DMS 273 (cell line): Measurements from ENCODE around the gene INPP5A.
A peak's percentile ranks its signal among the peaks of the same experiment; 100 is the strongest.
"Not testable (repeated sequence)": the region's sequence is repeated elsewhere in the genome, so short reads cannot be mapped to it uniquely, and the experiment has no call there.

Experiments
- DNase-seq: peaks from one replicate; lab custom pipeline; 2025; ENCODE audit not compliant: unreplicated experiment; lab: John Stamatoyannopoulos, UW

Gene INPP5A

DNA sequence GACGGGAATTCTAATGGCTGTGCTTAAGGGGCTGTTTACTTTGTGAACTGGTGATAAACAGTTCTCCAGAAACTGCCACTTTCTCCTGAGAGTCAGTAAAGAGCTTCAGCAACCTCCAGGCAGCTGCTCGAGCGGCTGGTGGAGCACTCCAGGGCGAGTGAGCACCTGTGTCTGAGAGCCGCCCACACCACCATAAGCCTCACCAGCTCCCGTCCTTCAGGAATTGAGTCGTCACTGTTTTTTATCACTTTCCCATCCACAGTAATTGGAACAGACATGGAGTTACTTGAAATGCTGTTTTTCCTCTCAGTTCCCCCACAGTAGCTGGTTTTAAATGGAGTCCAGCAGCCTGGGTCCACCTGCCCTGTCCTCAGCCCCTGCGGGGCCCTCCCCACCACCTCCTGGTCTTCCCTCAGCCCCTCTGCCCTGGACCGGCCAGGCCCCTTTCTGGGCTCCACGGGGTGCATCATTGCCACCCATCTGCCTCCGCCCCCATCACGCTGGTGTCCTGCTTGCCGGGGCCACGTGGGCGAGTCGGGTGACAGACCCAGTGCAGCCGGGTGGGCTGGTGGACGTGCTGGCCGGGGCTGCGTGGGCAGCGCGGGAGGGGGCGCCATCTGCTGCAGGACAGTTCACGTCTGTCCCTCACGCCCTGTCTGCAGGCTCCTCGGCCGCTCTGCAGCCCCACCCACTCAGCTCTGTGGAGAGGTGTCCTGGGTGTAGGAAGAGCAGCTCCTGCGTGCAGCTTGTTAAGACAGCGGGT lies 192.4 kb downstream of the INPP5A start:
- no peak for DNase-seq

DNA sequence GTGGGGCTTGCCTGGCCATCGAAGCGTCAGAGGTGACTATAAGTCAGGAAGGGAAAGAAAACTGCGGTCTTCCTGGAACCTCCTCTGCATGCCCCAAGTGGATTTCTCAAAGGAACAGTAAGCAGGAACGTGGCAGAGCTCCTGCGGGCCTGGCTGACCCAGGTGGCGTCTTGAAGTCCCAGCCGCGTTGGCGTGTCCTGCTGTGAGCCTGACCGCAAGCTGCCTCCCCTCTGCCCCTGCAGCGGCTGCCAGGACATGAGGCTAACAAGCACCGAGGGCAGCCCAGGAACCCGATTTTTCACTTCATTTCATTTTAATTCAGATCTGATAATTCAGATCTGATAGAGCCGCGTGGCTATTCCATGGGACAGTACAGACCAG lies 193.0 kb downstream of the INPP5A start:
- no peak for DNase-seq

DNA sequence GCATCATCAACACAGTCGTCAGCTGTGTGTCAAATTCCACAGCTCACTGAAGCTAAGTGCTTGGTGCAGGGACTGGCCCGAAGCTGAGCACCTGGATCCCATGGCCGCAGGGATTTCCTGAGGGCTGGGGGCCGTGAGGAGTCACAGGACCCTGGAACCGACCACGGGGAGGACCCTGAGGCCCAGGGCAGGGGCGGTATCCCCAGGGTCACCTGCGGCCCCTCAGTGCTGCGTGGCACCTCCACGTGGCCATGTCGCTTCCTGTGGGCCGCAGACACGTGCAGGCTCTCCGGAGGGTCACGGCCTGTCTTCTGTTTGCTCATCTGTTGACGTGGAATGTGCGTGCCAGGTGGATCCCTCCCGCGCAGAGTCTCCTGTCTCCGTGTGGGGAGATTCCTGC lies 194.9 kb downstream of the INPP5A start:
- DNase-seq, result no peak

DNA sequence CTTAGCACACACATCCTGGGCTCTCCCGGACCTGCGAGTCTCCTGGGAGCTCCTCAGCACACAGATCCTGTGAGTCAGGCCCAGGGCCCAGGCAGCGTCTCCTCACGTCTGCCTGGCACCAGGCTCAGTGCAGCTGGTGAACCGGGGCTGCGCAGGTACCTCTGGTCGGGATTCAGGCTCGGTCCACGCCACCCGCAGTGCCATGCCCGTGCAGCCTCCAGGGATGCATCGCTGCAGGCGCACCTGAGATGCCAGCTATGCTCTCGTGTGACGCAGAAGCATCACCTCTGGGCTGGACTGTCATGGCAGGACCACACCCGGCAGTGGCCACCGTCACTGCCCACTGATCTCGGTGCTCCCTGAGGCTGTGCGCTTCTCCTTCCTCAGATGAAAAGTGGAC lies 196.3 kb downstream of the INPP5A start:
- DNase-seq, result no peak

DNA sequence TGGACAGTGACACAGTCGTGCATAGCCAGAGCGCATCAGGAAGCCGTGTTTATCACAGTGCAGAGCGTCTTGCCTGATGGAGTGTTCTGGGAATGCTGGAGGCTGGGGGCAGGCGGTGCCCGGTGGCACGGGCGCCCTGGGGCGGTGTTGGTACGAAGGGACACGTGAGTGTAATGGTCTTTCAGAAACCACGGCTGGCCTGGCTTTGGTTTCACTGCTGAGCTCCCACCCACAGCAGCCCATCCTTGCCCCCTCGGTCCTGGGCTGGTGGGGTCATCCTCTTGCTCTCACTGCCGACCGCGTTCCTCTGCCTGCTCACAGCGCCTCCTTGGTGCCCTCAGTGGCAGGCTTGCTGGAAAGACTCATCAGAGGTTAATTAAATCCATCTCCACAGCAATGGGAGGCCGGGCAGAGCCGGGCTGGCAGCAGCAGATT lies 197.8 kb downstream of the INPP5A start:
- DNase-seq, result no peak

DNA sequence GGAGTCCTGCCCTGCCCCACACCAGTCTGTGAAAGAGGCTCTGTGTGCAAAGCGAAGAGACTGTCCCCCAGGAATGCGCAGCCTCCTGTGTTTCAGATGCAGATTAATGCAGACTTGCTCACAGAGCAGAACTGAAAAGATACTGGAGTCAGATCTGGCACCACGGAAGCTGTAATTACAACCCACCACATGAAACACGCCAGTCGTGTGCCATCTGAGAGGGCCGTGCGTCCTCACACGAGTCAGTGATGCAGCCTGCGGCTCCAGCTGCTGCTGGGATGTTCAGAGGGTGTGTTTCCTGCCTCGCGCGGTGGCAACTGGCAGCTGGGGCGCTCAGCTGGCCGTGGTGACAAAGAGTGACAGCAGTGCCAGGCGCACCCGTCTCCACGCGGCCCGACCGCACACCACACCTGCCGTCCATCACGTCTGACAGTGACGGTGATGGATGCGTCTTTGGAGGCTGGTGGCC lies 198.4 kb downstream of the INPP5A start:
- no peak for DNase-seq

DNA sequence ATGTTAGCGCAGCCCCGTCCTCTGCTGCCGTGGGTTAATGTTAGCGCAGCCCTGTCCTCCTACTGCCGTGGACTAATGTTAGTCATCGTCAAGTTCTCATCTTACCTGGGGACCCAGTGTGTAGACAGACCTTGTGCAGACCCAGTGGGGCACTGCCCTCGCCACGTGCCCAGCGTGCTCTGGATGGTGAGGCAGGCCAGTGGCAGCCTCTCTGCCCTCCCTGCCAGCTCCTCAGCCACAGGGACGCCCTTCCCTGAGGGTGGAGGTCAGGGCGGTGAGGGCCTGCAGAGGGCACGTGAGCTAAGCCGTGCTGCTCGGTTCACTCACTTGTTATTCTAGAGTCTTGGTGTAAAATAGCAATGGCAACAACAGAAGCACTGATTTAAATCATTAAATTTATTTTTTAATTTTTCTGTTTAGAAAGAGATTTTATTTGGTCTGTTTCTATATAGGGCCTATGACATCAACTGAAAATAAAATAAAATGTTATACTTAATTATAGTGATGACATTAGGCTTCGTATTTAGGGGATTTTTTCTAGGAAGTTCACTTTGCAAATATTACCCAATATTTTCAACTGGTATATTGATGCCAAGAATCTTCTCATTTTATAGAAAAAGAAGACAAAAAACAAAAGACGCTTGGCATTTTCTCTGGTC lies 199.9 kb downstream of the INPP5A start:
- no peak for DNase-seq

DNA sequence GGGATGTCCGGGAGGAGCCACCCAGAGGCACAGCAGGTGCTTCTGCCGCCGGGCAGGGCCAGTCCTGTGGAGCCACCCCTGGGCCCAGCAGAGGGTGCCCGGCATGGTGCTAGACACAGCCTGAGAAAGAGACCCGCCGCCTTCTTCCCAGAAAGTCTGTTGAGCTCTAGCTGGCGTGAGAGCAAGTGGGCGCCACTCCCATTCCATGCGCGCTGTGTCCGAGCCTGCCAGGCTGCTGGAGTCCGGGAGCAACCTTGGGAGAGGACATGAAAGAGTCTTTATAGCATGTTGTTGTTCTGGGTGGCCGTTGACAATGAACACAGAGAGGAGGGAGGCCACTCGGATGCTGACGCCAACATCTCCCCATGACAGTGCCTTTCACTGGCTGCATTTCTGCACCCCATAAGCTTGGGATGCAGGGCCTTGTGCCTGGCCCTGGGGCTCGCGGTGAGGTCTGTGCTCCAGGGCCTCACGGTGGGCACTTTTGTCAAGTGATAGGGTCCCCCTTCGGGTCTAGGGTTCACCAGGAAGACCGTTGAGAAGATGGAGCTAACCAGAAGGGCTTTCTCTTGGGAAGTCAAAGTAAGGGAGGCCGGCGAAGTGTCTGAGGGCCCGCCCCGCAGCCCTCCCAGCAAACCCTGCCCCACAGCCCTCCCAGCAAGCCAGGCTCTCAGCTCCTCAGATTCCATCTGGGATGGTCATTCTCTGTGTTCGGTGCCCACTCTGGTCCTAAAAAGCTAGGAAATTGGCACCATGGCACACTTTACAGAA lies 201.1 kb downstream of the INPP5A start:
- DNase-seq, result no peak

DNA sequence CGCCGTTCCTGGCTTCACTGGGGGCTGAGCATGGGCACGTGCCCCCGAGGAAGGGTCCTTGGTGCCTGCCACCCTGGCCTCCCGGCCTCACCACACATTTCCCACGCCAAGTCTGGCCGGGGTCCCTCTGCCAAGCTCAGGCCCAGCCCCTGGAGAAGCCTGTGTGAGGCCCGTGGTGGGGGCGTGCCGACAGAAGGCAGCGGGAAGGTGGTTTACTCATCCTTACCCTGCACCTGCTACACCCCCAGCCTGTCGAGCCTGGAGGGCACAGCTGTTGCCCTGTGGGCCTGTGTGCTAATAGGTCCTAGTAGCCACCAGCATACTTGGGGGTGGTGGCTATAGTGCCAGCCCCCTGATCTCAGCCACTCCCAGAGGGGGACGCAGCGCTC lies 201.6 kb downstream of the INPP5A start:
- peak; percentile 14 for DNase-seq

DNA sequence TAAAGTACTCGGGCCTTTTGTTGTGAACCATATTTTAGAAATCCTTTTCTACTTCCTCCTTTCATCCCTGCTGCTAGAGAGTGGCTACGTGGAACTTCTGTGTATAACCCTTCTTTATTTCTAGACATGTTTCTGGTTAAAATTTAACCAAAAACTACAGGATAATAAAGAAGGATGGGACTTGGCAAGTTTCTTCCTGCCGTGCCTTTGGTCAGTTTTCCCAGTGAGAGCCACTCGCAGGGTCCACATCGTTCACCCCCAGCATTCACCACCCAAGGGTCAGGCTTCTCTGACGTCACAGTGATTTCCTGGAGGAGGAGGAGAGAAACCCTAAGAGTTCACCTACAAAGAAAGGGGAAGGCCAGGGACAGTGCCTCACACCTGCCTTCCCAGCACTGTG lies 203.0 kb downstream of the INPP5A start:
- no peak for DNase-seq

DNA sequence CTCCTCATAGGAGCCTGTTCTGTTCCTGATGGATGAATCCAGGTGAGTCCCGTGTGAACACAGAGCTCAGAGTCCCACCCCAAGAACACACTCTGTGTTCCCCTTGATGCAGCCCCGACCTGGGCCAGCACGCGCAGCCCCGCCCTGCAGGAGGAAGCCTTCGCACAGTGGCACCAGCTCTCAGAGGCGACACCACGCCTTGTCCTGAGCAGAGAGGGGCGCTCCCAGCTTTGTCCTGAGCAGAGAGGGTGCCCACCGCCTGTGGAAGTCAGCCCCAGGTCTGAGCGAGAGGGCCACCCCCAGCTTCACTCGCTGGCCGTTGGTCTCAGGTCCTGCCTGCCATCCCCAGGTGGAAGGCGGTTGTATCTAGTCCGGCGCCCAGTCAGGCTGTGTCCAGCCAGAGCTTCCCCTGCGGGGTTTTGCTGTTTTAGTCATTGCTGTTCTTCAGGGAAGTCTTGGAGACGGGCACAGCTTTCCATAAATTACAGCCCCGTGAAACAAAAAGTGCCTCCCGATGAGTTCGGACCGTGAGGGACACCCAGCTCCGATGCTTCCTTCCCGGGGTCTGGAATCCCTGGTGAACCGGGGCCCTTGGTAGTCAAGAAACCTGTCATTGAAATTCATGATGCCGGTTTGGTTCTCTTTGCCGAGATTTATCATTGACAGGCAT lies 204.7 kb downstream of the INPP5A start:
- DNase-seq, result no peak

DNA sequence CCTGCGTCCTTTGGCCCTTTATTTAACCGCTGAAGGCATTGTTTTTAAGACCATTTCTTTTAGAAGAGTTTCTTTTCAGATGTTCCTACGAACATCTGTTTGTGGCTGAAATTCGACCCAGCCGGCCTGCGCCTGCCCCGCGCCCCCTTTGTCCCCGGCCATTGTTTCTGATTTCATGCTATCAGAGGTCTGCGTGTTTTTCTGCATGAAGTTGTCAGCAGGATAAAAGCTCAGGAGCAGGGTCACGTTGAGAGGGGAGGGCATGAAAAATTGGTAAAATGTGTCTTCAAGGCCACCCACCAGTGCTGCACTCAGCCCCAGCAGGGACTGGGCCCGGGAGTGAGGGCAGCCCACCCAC lies 205.2 kb downstream of the INPP5A start:
- no peak for DNase-seq

DNA sequence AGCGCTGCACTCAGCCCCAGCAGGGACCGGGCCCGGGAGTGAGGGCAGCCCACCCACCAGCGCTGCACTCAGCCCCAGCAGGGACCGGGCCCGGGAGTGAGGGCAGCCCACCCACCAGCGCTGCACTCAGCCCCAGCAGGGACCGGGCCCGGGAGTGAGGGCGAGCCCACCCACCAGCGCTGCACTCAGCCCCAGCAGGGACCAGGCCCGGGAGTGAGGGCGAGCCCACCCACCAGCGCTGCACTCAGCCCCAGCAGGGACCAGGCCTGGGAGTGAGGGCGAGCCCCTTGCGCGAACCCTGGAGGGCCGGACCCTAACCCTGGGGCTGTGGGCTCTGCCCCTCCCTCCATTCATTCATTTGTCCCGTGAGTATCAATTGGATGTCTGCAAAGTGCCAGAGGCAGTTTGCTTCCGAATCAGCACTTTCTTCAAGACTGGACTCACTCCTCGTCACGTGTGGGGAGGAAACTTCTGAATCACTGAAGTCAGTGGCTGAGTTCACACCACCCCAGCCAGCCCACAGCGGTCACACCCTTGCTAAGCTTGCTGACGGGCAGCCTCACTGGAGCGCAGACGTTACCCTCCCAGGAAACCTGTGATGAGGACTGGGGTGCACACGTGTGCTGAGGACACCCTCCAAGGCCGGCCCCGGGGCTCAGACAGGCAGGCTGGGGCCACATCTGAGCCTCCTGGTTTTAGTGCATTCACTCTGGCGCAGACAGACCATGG lies 205.8 kb downstream of the INPP5A start:
- DNase-seq, result not testable (repeated sequence)

DNA sequence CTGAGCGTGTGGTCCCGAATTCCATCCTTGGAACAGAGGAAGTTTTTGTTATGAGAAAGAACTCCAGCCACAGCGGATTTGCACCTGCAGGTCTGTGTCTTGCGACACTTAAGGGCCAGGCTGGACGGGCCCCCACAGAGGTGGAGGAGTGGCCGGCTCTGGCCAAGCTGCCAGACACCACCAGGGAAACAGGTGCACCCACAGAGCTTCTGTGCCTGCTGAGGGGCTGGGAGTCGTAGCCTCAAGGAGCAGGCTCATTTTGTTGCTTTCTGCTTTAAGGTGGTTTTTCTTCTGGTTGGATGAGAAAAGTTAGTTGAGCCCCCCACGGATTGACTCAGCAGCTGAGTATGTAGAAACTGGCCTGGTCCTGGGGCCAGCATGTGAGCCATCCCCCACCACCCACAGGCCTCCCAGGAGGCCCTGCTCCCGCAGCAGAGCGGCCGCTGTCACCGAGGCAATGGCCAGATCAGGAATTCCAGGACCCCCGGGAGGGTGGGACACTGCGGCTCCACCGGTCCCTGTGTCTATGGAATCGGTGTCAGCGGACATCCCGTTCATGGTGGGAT lies 206.4 kb downstream of the INPP5A start:
- no peak for DNase-seq

DNA sequence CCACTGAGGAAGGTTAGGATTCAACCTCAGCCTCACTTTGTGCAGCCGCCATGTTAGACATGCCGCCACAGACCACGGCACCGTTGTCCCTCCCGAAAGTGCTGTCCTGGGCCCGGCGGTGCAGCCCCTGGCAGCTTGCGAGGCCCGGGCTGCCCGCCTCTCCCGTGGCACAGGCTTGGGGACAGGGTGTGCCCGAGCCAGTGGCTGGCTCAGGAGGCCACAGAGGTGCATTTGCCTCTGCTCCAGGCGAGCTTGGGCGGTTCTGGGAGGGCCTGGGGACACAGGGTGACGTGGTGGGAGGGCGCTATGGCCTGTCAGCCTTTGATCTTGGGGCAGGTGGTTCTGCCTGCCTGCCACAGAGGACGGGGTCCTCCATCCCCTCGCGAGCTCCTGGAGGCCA lies 207.3 kb downstream of the INPP5A start:
- no peak for DNase-seq

DNA sequence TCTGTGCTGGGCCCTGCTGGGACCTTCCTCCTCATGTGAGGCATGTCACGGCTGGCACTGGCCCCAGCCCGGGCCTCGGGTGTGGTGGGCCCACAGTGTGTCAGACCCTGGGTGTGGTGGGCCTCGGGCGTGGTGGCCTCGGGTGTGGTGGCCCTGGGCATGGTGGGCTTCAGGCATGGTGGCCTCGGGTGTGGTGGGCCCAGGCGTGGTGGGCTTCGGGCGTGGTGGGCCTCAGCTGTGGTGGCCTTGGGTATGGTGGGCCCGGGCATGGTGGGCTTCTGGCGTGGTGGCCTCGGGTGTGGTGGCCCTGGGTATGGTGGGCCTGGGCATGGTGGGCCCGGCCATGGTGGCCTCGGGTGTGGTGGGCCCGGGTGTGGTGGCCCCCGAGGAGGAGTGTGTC lies 207.9 kb downstream of the INPP5A start:
- DNase-seq, result no peak

DNA sequence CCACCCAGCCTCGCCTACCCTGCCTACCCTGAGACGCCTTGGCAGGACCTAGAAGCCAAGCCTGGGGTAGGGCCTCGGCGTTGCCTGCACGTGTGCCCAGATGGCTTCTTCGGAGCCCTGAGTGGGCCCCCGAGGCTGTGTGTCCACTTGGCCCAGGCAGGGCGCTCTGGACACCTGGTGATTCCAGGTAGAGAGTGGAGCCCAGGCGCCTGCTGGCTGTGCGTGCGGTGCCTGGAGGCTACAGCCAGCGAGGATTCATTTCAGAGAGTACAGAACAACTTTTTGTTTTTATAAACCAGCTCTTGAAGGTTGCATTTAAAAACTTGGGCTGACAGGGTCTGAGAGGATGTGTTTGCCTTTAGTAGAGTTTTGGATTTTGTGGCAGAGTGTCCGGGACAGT lies 208.4 kb downstream of the INPP5A start:
- DNase-seq, result no peak

DNA sequence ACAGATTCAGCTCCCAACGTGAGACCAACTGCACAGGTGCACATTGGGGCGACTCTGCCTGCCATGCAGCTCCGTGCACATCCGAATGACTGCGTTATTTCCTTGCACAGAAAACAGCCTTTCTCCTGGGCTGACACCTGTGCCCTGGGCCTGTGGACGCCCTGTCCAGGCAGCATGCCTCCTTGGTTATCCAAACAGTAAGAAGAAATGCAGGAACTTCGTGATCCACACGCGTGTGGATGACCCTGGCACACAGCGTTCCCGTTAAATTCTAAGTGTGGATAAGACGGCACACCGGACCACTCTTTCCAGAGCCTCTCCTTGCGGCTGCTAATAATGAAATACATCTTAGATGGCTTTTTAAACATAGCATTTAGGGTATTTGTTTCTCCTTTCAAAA lies 208.8 kb downstream of the INPP5A start:
- no peak for DNase-seq

DNA sequence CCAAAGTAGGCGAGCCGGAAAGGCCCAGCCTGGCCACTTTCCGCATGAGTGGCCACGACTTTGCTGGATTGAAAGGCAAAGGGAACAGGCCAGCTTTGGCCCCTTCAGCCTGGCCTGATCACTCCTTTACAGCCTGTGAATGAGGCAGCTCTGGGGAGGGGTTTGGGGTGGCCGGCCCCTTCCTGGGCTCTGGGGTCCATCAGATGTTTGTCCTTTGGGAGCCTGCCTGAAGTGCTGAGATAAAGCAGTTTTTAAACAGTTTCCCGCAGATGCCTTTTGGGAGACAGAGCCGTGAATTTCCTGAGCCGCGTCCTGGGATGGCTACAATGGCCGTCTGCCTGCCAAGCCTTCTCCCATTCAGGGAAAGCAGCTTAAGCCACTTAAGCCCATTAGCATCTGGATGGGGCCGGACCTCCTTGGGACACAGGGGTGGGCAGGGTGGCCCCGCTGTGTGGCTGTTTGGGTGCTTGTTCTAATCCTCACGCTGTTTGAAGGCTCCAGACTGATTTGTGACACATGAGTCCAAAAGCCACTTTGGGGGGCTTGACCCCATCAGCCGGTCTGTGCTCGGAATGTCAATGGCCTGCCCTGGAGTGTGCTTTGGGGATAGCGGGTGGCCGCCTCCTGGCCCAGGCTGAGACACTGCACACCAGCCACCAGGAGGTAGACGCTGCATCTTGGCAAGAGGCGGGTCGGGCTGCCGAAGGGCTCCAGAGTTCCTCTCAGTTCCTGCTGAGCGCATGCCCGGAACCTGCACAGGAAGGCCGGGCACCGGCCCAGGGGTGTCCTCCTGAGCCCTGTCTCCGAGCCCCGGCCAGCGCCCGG lies 209.4 kb downstream of the INPP5A start:
- DNase-seq, result no peak

DNA sequence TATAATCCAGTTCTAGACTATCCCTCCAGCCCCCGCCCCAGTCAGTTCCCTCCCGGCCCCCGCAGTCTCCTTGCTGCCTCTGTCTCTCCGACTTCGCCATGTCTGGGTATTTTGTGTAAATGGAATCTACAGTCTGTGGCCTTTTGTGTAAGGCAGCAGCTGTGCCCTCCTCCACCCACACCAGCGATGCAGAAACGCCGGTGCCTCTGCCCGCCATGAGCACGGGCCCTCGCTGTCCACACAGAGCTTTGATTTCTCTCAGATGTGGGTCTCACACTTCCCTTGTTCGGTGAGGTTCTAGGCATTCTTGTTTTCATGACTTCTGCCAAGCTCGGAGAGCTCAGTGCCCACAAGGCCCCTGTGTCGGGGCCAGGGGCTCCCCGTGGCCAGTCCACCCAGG lies 210.5 kb downstream of the INPP5A start:
- no peak for DNase-seq
